ENCODE measurements around the gene POGLUT3.

The POGLUT3 gene

GRCh38 chr11:108501396-108501795, 3.2 kb upstream of the POGLUT3 start:
- no peak for DNase-seq (ENCODE audit: low read depth in 4 of 4, low spot score in 1 of 4)

- DNase-seq (ENCODE audit: low read depth in 4 of 4, low spot score in 1 of 4) = no peak
These were observed 2.5 kb upstream of the POGLUT3 start for GRCh38 chr11:108500721-108501120.

GRCh38 chr11:108500169-108500568, 2.0 kb upstream of the POGLUT3 start:
- DNase-seq (ENCODE audit: low read depth in 4 of 4, low spot score in 1 of 4) = no peak

GRCh38 chr11:108498816-108499408, 728 bp upstream of the POGLUT3 start:
- no peak for DNase-seq (ENCODE audit: low read depth in 4 of 4, low spot score in 1 of 4)

- peak; percentile 29 to 61 (median 39) for DNase-seq (ENCODE audit: low read depth in 4 of 4, low spot score in 1 of 4)
These were observed 703 bp downstream of the POGLUT3 start for GRCh38 chr11:108497317-108498045.

- DNase-seq (ENCODE audit: low read depth in 4 of 4, low spot score in 1 of 4) = no peak
These were observed 1.4 kb downstream of the POGLUT3 start for GRCh38 chr11:108496643-108497256.

- no peak for DNase-seq (ENCODE audit: low read depth in 4 of 4, low spot score in 1 of 4)
These were observed 2.9 kb downstream of the POGLUT3 start for GRCh38 chr11:108495326-108495725.

GRCh38 chr11:108494182-108494581, 4.0 kb downstream of the POGLUT3 start:
- DNase-seq (ENCODE audit: low read depth in 4 of 4, low spot score in 1 of 4) = no peak

- DNase-seq (ENCODE audit: low read depth in 4 of 4, low spot score in 1 of 4) = no peak
These were observed 6.2 kb downstream of the POGLUT3 start for GRCh38 chr11:108491936-108492335.

GRCh38 chr11:108486828-108487227, 11.4 kb downstream of the POGLUT3 start:
- no peak for DNase-seq (ENCODE audit: low read depth in 4 of 4, low spot score in 1 of 4)

GRCh38 chr11:108486331-108486730, 11.9 kb downstream of the POGLUT3 start:
- DNase-seq (ENCODE audit: low read depth in 4 of 4, low spot score in 1 of 4) = no peak

GRCh38 chr11:108483163-108483562, 15.0 kb downstream of the POGLUT3 start:
- no peak for DNase-seq (ENCODE audit: low read depth in 4 of 4, low spot score in 1 of 4)

GRCh38 chr11:108474664-108475463, 23.3 kb downstream of the POGLUT3 start:
- DNase-seq (ENCODE audit: low read depth in 4 of 4, low spot score in 1 of 4) = no peak

GRCh38 chr11:108472681-108473080, 25.5 kb downstream of the POGLUT3 start:
- no peak for DNase-seq (ENCODE audit: low read depth in 4 of 4, low spot score in 1 of 4)

- DNase-seq (ENCODE audit: low read depth in 4 of 4, low spot score in 1 of 4) = no peak
These were observed 29.7 kb downstream of the POGLUT3 start for GRCh38 chr11:108468478-108468864.

- peak; percentile 86 to 92 (median 88) for DNase-seq (ENCODE audit: low read depth in 4 of 4, low spot score in 1 of 4)
These were observed 30.9 kb downstream of the POGLUT3 start, which contains the start of gene C11orf65 for GRCh38 chr11:108467091-108467823. C11orf65 (minus strand) TSS chr11:108467529; CDS start chr11:108461559, 5,970 bp downstream.

GRCh38 chr11:108466405-108466804, 31.8 kb downstream of the POGLUT3 start:
- no peak for DNase-seq (ENCODE audit: low read depth in 4 of 4, low spot score in 1 of 4)

- no peak for DNase-seq (ENCODE audit: low read depth in 4 of 4, low spot score in 1 of 4)
These were observed 44.9 kb downstream of the POGLUT3 start for GRCh38 chr11:108453207-108453835.
